Stimulated activated CD4-positive, alpha-beta T cell treated with anti-CD3 and anti-CD28 coated beads, Interleukin-4, amount 100 ng/mL, for 1 hour (primary cell): ENCODE measurements around the gene NUP88.

Experiments used
- DNase-seq: peaks from one replicate; pipeline ENCODE4 v3.0.0-alpha.2; 2020

Gene NUP88

GRCh38 chr17:5418858-5419355 lies 555 bp downstream of the NUP88 start:
- DNase-seq: peak; percentile 52

- DNase-seq: no peak
These were observed 2.6 kb downstream of the NUP88 start for GRCh38 chr17:5416901-5417300.

GRCh38 chr17:5413682-5414081 lies 5.8 kb downstream of the NUP88 start:
- DNase-seq: no peak

GRCh38 chr17:5410594-5411272 lies 8.7 kb downstream of the NUP88 start:
- no peak for DNase-seq

- no peak for DNase-seq
These were observed 11.3 kb downstream of the NUP88 start for GRCh38 chr17:5408186-5408585.

- DNase-seq: no peak
These were observed 14.1 kb downstream of the NUP88 start for GRCh38 chr17:5405400-5405799.

GRCh38 chr17:5399767-5400166 lies 19.7 kb downstream of the NUP88 start:
- no peak for DNase-seq

GRCh38 chr17:5396612-5397011 lies 22.9 kb downstream of the NUP88 start:
- DNase-seq: no peak

GRCh38 chr17:5391678-5392077 lies 27.8 kb downstream of the NUP88 start:
- DNase-seq: no peak

- DNase-seq: no peak
These were observed 37.9 kb downstream of the NUP88 start for GRCh38 chr17:5381542-5381941.

- DNase-seq: no peak
These were observed 38.8 kb downstream of the NUP88 start for GRCh38 chr17:5380491-5381135.

- no peak for DNase-seq
These were observed 39.9 kb downstream of the NUP88 start for GRCh38 chr17:5379351-5380107.

GRCh38 chr17:5378566-5379207 lies 40.8 kb downstream of the NUP88 start:
- DNase-seq: no peak

GRCh38 chr17:5373112-5373511 lies 46.4 kb downstream of the NUP88 start:
- DNase-seq: no peak

- no peak for DNase-seq
These were observed 49.1 kb downstream of the NUP88 start for GRCh38 chr17:5370411-5370810.

GRCh38 chr17:5365831-5366230 lies 53.6 kb downstream of the NUP88 start:
- no peak for DNase-seq

GRCh38 chr17:5364696-5365095 lies 54.8 kb downstream of the NUP88 start:
- DNase-seq: no peak

- DNase-seq: no peak
These were observed 55.3 kb downstream of the NUP88 start for GRCh38 chr17:5364156-5364555.

GRCh38 chr17:5362162-5362811 lies 57.2 kb downstream of the NUP88 start:
- no peak for DNase-seq

- no peak for DNase-seq
These were observed 58.0 kb downstream of the NUP88 start for GRCh38 chr17:5361426-5361825.

GRCh38 chr17:5355421-5356129 lies 63.9 kb downstream of the NUP88 start:
- no peak for DNase-seq

- DNase-seq: no peak
These were observed 64.5 kb downstream of the NUP88 start for GRCh38 chr17:5354886-5355415.
